NCI-H460 (cell line): ENCODE data around the gene DGKI. TPM values are rescaled to one million over a fixed set of nuclear protein-coding genes. Genes with fewer than 3 reads are reported as not detected.

Source experiments
- DNase-seq: peaks from one replicate; pipeline ENCODE4 v3.0.0-alpha.2; 2016; ENCODE audit warnings: low read depth; ENCODE audit errors: extremely low read depth
- total RNA-seq: library from RNA; depleted of rRNA; stranded (reverse); fragments of >200 nt; shearing (Covaris generic); gene quantifications from 2 replicates; pipeline ENCODE4 v1.2.3, GENCODE V29; 2014

The DGKI gene
- total RNA-seq, 1 experiment from 2014 or later: 0.40 TPM

DNA sequence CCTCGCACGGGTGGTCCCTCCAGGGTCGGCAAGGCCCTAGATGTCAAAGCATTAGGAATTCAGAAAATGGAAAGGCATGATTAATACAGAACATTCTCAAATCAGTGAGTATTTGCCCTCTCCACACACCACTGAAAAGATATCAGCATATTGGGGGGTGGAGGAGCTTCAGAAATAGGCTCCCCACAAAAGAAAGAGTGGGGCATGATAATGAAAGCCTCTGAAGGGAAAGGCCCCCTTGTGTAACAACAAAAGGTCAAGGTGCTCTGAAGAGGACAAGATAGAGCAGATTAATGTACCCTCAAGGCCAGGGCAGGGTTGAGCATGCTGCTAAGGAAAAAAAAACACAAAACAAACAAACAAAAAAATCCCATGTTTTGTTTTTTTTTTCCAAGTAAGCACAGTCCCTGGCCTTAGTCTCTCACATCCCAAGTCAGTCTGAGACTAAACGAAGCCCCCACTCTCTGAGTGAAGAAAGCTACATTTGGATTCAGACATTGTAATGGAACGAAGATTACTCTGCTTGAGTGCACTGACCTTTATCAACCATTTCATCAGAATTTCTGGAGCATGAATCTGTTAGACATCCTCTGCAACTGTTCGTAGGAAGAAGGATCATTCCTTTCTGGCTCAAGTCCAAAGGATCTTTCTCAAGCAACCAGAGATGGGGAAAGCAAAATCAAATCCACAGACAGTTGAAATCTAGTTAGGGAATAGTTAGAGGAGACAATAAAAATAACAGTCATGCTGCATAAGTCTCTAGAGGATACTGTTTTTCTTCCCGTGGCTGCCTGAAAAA lies 27.4 kb upstream of the DGKI start:
- no peak for DNase-seq

GRCh38 chr7:137873524-137873923 lies 26.8 kb upstream of the DGKI start:
- DNase-seq: no peak

GRCh38 chr7:137871170-137871915 lies 24.6 kb upstream of the DGKI start:
- no peak for DNase-seq

- no peak for DNase-seq
Observed at GRCh38 chr7:137870684-137871083, 23.9 kb upstream of the DGKI start.

- DNase-seq: no peak
Observed at GRCh38 chr7:137870078-137870477, 23.3 kb upstream of the DGKI start.

GRCh38 chr7:137869260-137869659 lies 22.5 kb upstream of the DGKI start:
- DNase-seq: no peak

DNA sequence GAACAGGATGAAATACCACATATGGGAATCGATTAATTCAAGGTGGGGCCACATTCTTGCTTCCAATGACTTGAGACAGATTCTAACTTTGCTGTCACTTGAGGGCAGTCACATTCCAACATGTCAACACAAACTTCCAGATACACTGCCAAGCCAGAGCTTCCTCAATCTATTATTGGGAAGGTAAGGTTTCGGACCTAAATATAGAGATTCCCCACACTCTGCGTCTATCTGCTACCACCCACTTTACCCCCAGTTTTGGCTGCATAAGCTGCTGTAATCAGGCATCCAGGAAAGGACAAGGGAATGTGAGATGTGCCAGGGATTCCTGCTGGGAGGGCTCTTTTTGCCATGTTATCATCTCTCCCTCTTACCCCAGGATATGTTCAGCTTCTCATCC lies 20.5 kb upstream of the DGKI start:
- DNase-seq: no peak

DNA sequence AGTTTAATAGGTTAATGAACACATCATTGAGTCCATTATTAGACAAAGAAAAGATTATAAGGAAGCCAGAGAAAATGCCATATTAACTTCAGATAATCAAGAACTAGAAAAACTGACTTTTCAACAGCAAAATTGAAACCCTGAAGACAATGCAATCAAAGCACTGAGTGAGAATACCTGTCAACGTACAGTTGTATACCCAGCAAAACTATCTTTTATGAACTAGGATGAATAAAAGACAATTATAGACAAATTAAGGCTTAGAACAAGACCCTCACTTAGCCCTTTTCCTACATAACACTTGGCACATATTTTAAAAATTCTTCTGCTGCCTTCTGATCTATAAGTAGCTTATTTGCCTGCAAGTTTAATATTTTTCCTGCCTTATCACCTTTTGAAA lies 19.0 kb upstream of the DGKI start:
- DNase-seq: no peak

DNA sequence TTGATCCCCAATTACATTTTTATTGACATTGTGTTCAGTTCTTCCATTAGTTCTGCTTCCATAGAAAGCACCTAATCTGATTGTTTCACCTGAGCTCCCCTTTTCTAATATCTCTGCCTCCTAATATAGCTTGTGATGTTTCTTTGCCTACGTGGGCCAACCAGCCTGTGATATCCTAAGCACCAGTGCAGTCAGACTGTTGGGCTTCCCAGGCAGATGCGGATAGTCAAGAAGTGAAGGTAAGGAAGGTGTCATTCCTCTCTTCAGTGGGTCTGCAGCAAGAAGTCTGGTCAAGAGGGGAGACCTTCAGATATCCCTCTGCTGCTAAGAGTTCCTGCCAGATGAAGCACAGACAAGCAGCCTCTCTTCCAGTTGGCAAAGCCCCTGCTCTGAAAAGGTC lies 16.2 kb upstream of the DGKI start:
- no peak for DNase-seq

GRCh38 chr7:137862358-137862757 lies 15.6 kb upstream of the DGKI start:
- no peak for DNase-seq

DNA sequence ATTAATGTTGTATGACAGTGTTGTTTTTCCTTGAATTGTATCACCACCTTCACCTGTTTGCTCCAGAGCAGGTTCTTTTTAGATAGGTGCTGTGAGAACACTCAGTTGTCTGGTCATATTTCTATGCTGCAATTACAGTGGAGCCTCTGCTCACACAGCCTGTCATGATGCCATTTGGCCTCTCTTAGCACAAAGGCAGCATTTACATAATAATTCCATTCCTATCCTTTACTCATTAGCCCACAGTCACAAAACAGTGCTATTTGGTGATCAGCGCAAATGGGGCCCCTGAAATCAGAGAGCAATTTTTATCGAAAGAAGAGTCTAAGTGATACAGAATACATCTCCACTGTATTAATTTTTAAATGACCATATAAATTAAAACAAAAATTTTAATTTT lies 13.8 kb upstream of the DGKI start:
- no peak for DNase-seq

GRCh38 chr7:137853053-137853452 lies 6.3 kb upstream of the DGKI start:
- DNase-seq: no peak

DNA sequence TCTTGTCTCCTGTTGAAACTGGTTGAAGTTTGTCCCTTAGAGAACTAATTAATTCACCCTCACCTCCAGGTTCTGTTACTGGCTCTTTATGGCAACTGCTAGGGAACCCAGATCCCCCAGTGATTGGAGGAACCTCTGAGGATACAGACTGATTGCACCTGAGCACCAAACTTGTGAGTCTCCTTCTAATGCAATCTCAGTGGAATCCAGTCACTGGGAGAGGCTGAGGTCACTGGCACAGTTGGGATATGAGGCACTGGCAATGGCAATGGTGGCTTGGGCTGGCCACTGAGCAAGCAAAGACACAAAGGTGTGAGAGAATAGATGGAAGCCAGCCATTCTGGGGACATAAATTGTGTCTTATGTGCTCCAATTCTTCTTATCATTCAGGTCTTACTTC lies 5.3 kb upstream of the DGKI start:
- DNase-seq: no peak

DNA sequence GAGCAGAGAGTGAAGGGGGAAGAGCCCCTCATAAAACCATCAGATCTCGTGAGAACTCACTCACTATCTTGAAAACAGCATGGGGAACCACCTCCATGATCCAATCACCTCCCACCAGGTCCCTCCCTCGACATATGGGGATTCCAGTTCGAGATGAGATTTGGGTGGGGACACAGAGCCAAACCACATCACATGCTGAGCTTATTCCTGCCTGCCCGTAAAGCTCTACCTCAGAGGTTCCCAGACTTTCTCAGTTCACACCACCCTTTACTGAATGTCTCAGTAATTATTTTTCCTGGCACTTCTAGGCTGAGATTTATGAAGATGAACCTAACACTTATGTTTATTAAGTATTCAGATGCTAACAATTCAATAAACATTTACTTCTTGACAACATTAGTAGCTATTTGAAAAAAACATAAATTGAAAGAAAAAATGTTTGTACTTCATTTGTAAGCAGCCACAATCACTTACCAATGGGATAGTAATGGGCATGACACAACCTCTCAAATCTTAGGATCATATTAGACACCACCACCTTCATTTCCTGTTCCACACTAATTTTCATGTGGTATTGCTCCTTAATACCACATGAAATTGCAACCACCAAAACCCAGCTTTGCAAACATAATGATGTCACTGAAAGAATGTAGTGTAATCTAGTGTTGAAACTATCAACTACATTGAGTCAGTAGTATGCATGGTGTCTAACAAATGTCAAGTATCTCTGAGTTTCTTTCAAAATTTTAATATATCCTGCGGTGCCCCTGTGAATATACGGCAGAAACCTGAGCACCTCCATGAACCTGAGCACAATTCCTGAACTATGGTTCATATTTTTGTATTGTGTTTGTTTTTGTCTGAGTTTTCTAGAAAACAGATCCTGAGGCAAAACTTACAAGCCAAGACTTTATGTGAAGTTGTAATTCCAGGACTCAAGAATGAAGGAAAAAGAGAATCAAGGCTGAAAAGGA lies 4.5 kb upstream of the DGKI start:
- DNase-seq: no peak

- no peak for DNase-seq
Observed at GRCh38 chr7:137850571-137850970, 3.8 kb upstream of the DGKI start.

DNA sequence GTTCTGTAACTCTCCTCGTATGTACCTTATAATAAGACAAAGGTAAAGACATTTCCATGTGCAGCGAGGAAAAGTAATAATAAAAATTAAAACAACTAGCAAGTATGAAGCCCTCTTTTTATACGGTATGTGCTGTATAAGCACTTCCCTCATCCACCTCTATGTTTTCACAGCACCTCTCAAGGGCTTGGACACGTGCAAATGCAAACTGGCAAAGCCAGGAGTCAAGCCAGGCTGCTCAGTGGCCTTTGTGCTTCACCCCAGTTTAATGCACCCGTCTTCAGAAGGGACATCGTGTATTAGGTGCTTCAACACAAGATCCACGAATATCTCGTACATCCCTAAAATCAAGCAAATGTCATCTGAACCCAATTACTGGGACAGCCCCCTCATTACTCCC lies 1.3 kb upstream of the DGKI start:
- DNase-seq: no peak

GRCh38 chr7:137847568-137848050 lies 835 bp upstream of the DGKI start:
- DNase-seq: no peak

GRCh38 chr7:137846549-137846826 lies 286 bp downstream of the DGKI start:
- DNase-seq: no peak

- DNase-seq: no peak
Observed at GRCh38 chr7:137844677-137845425, 1.9 kb downstream of the DGKI start.
